Stomach smooth muscle (tissue), 2 donors: Measurements from ENCODE around the gene GRHL3.

Source experiments
- H3K27ac ChIP-seq: one replicate; pipeline ENCODE4 v1.7.0; 2013; ENCODE audit warnings: mild to moderate bottlenecking, low read length, inconsistent platforms
- H3K27me3 ChIP-seq, 2 donors: one replicate each; pipeline ENCODE4 v1.7.0; 2013; ENCODE audit warnings: low read length in 2 of 2; ENCODE audit not compliant: insufficient read depth in 2 of 2, control insufficient read depth in 1 of 2
- H3K36me3 ChIP-seq, 2 donors: one replicate each; pipeline ENCODE4 v1.7.0; 2013; ENCODE audit warnings: low read length in 2 of 2; ENCODE audit not compliant: control insufficient read depth in 2 of 2, insufficient read depth in 2 of 2
- H3K4me1 ChIP-seq: one replicate; pipeline ENCODE4 v1.7.0; 2013; ENCODE audit warnings: low read length; ENCODE audit not compliant: control insufficient read depth, insufficient read depth
- H3K4me3 ChIP-seq, 2 donors: one replicate each; pipeline ENCODE4 v1.7.0; 2013; ENCODE audit warnings: low read length in 2 of 2
- H3K9ac ChIP-seq, 2 donors: one replicate each; pipeline ENCODE4 v1.7.0; 2013; ENCODE audit warnings: low read length in 2 of 2, mild to moderate bottlenecking in 1 of 2
- H3K9me3 ChIP-seq, 2 donors: one replicate each; pipeline ENCODE4 v1.7.0; 2013; ENCODE audit warnings: low read length in 2 of 2; ENCODE audit not compliant: control insufficient read depth in 2 of 2
- donor health status: healthy.
- donor health status: Pancreatic carcinoma.

GRHL3 gene

GRCh38 chr1:24302209-24302611 is 16.9 kb upstream of the GRHL3 start:
- Histone ChIP-seq H3K27me3 (peaks cover under 1 to 3% of the 10 kb centered on the region in 2 donors), H3K9me3 (no peaks in the 10 kb centered on the region), H3K4me1 (no peaks in the 10 kb centered on the region), H3K36me3 (no peaks in the 10 kb centered on the region), H3K9ac (no peak overlapping the region), H3K27ac (no peak overlapping the region), H3K4me3 (no peak overlapping the region)

- Histone ChIP-seq H3K9me3 (no peaks in the 10 kb centered on the region), H3K27me3 (peaks cover 3 to 7% of the 10 kb centered on the region in 2 donors)
Observed at GRCh38 chr1:24303600-24303999, 15.6 kb upstream of the GRHL3 start.

GRCh38 chr1:24304763-24305162 is 14.4 kb upstream of the GRHL3 start:
- Histone ChIP-seq H3K9me3 (no peaks in the 10 kb centered on the region), H3K4me1 (no peaks in the 10 kb centered on the region), H3K27me3 (peaks cover 4 to 8% of the 10 kb centered on the region in 2 donors), H3K4me3 (no peak overlapping the region), H3K9ac (no peak overlapping the region), H3K27ac (no peak overlapping the region), H3K36me3 (no peaks in the 10 kb centered on the region)

More at GRCh38 chr1:24303600-24303999, 15.6 kb upstream of the GRHL3 start:
- Histone ChIP-seq H3K27ac (no peak overlapping the region), H3K4me1 (no peaks in the 10 kb centered on the region), H3K4me3 (no peak overlapping the region), H3K36me3 (no peaks in the 10 kb centered on the region), H3K9ac (no peak overlapping the region)

GRCh38 chr1:24308365-24309015 is 10.7 kb upstream of the GRHL3 start:
- Histone ChIP-seq H3K27me3 (peaks cover 13 to 14% of the 10 kb centered on the region in 2 donors), H3K4me3 (no peak overlapping the region), H3K27ac (no peak overlapping the region), H3K4me1 (no peaks in the 10 kb centered on the region), H3K9ac (no peak overlapping the region), H3K9me3 (no peaks in the 10 kb centered on the region), H3K36me3 (no peaks in the 10 kb centered on the region)

GRCh38 chr1:24309762-24310485 is 9.2 kb upstream of the GRHL3 start:
- Histone ChIP-seq H3K4me1 (no peaks in the 10 kb centered on the region), H3K36me3 (no peaks in the 10 kb centered on the region), H3K9me3 (no peaks in the 10 kb centered on the region), H3K9ac (no peak overlapping the region), H3K4me3 (no peak overlapping the region), H3K27me3 (peaks cover 14 to 17% of the 10 kb centered on the region in 2 donors), H3K27ac (no peak overlapping the region)

- Histone ChIP-seq H3K27ac (no peak overlapping the region), H3K4me3 (no peak overlapping the region), H3K4me1 (no peaks in the 10 kb centered on the region), H3K9me3 (no peaks in the 10 kb centered on the region), H3K27me3 (peaks cover 21 to 22% of the 10 kb centered on the region in 2 donors), H3K9ac (no peak overlapping the region), H3K36me3 (no peaks in the 10 kb centered on the region)
Observed at GRCh38 chr1:24311234-24311633, 7.9 kb upstream of the GRHL3 start.

GRCh38 chr1:24311741-24312140 is 7.4 kb upstream of the GRHL3 start:
- Histone ChIP-seq H3K9me3 (no peaks in the 10 kb centered on the region), H3K36me3 (no peaks in the 10 kb centered on the region), H3K4me3 (no peak overlapping the region), H3K9ac (no peak overlapping the region), H3K27ac (no peak overlapping the region), H3K4me1 (no peaks in the 10 kb centered on the region), H3K27me3 (peaks cover 21 to 22% of the 10 kb centered on the region in 2 donors)

- peaks cover 30 to 34% of the 10 kb centered on the region in 2 donors for H3K27me3 ChIP-seq
Observed at GRCh38 chr1:24315391-24315790, 3.8 kb upstream of the GRHL3 start.

GRCh38 chr1:24316645-24317044 is 2.5 kb upstream of the GRHL3 start:
- Histone ChIP-seq H3K36me3 (no peaks in the 10 kb centered on the region), H3K27me3 (peaks cover 25 to 31% of the 10 kb centered on the region in 2 donors), H3K9me3 (no peaks in the 10 kb centered on the region)

More at GRCh38 chr1:24315391-24315790, 3.8 kb upstream of the GRHL3 start:
- no peak overlapping the region for H3K9ac ChIP-seq
- no peak overlapping the region for H3K27ac ChIP-seq
- no peaks in the 10 kb centered on the region for H3K9me3 ChIP-seq
- H3K4me3 ChIP-seq: no peak overlapping the region
- H3K36me3 ChIP-seq: no peaks in the 10 kb centered on the region
- no peaks in the 10 kb centered on the region for H3K4me1 ChIP-seq

GRCh38 chr1:24317081-24317480 is 2.1 kb upstream of the GRHL3 start:
- no peak overlapping the region for H3K9ac ChIP-seq
- H3K36me3 ChIP-seq: no peaks in the 10 kb centered on the region
- peaks cover 10% of the 10 kb centered on the region for H3K4me1 ChIP-seq
- peaks cover 25 to 31% of the 10 kb centered on the region in 2 donors for H3K27me3 ChIP-seq
- no peak overlapping the region for H3K27ac ChIP-seq
- no peaks in the 10 kb centered on the region for H3K9me3 ChIP-seq
- no peak overlapping the region for H3K4me3 ChIP-seq

More at GRCh38 chr1:24316645-24317044, 2.5 kb upstream of the GRHL3 start:
- peaks cover 6% of the 10 kb centered on the region for H3K4me1 ChIP-seq
- H3K9ac ChIP-seq: no peak overlapping the region
- H3K27ac ChIP-seq: no peak overlapping the region
- H3K4me3 ChIP-seq: no peak overlapping the region
